GM12878 (cell line): Measurements from ENCODE around the gene SHANK1. TPM values are rescaled to one million over a fixed set of nuclear protein-coding genes. Genes with fewer than 3 reads are reported as not detected.

Source experiments
- ATAC-seq: fragments of 200-7000 bp; cut with Tn5 transposase; 3 replicates; pipeline ENCODE4 v1.9.1; 2020; ENCODE audit warnings: mild to moderate bottlenecking, moderate library complexity
- BruUV-seq: library from RNA; stranded (reverse); fragments of 400-500 nt; replicated peaks from 2 replicates; lab custom pipeline; 2021; lab: Mats Ljungman, UMichigan
- CTCF ChIA-PET: fragments of 300-600 bp; sonication (Branson Sonifier 250); formaldehyde crosslinking; extraction: SDS; loops from one replicate; lab custom pipeline; 2021; ENCODE audit warnings: inconsistent platforms; lab: Yijun Ruan, JAX
- POLR2A ChIA-PET: fragments of 350-600 bp; formaldehyde crosslinking; extraction: SDS; loops from one replicate; lab custom pipeline; 2021; ENCODE audit warnings: inconsistent platforms; lab: Charles Lee
- RAD21 ChIA-PET: fragments of 300-600 bp; sonication (Branson Sonifier 250); formaldehyde crosslinking; loops from one replicate; lab custom pipeline; 2023; ENCODE audit warnings: antibody characterized with exemption; ENCODE audit not compliant: unreplicated experiment; lab: Charles Lee
- SMC1A ChIA-PET: fragments of 300-600 bp; sonication (Branson Sonifier 250); formaldehyde crosslinking; loops from one replicate; lab custom pipeline; 2023; ENCODE audit not compliant: unreplicated experiment, uncharacterized antibody; lab: Charles Lee
- DNase-seq: peaks from one replicate; pipeline ENCODE4 v3.0.0-alpha.2; 2011; ENCODE audit warnings: low read depth, low spot score
- FAIRE-seq: peaks from 3 replicates; lab custom pipeline; 2011; peaks lifted over from hg19 to GRCh38; lab: Jason Lieb, UNC
- H2AFZ ChIP-seq: 2 replicates; pipeline ENCODE4 v1.6.0; 2011; ENCODE audit warnings: low read depth, low read length, control low read depth; ENCODE audit not compliant: control insufficient read depth
- H3K27ac ChIP-seq: 2 replicates; pipeline ENCODE4 v1.5.1; 2011; ENCODE audit warnings: control low read depth; ENCODE audit not compliant: control insufficient read depth, insufficient read depth
- H3K27me3 ChIP-seq, 2 experiments: replicated peaks in 1 of 2; 2 replicates each; pipeline versions ENCODE4 v1.6.0 to v1.6.1; 2011; ENCODE audit warnings: low read length in 1 of 2; ENCODE audit not compliant: control insufficient read depth in 2 of 2, insufficient read depth in 2 of 2
- H3K36me3 ChIP-seq, 2 experiments: 2 replicates each; pipeline ENCODE4 v1.5.1; 2011; ENCODE audit warnings: low read length in 1 of 2; ENCODE audit not compliant: control insufficient read depth in 2 of 2, insufficient read depth in 2 of 2
- H3K4me1 ChIP-seq: 2 replicates; pipeline ENCODE4 v1.6.1; 2011; ENCODE audit warnings: mild to moderate bottlenecking, low read length, moderate library complexity, mixed read lengths; ENCODE audit not compliant: control insufficient read depth, insufficient read depth
- H3K4me2 ChIP-seq: 2 replicates; pipeline ENCODE4 v1.6.0; 2011; ENCODE audit warnings: control low read depth; ENCODE audit not compliant: control insufficient read depth, insufficient read depth
- H3K4me3 ChIP-seq: fragments of 200-600 bp; sonication (generic); 2 replicates; pipeline ENCODE4 v1.5.1; 2016
- H3K79me2 ChIP-seq: 2 replicates; pipeline ENCODE4 v1.6.0; 2011; ENCODE audit warnings: low read length; ENCODE audit not compliant: control insufficient read depth, insufficient read depth
- H3K9ac ChIP-seq: 2 replicates; pipeline ENCODE4 v1.8.0; 2011; ENCODE audit warnings: low read length, control low read depth, mixed read lengths; ENCODE audit not compliant: control insufficient read depth, insufficient read depth
- H3K9me3 ChIP-seq: replicated peaks from 3 replicates; pipeline ENCODE4 v1.5.1; 2011; ENCODE audit warnings: mild to moderate bottlenecking, low read length; ENCODE audit not compliant: control insufficient read depth, insufficient read depth
- H4K20me1 ChIP-seq: 2 replicates; pipeline ENCODE4 v1.6.0; 2011; ENCODE audit not compliant: control insufficient read depth, insufficient read depth
- ASH2L ChIP-seq: fragments of 300-600, 200-600 bp; sonication (generic); IDR thresholded peaks from 2 replicates; pipeline ENCODE4 v1.6.1; 2017; ENCODE audit warnings: low read depth, mild to moderate bottlenecking, borderline replicate concordance
- ATF2 ChIP-seq: IDR thresholded peaks from 2 replicates; pipeline ENCODE4 v1.6.1; 2012; ENCODE audit warnings: low read length, inconsistent platforms
- EZH2 ChIP-seq: IDR thresholded peaks from 2 replicates; pipeline ENCODE4 v1.6.1; 2012; ENCODE audit warnings: low read depth, mild to moderate bottlenecking, control low read depth, inconsistent platforms, low read length, borderline replicate concordance; ENCODE audit not compliant: control insufficient read depth
- MYB ChIP-seq: fragments of 150-350 bp; IDR thresholded peaks from 2 replicates; pipeline ENCODE4 v1.6.1; 2014; ENCODE audit warnings: mild to moderate bottlenecking, low read depth, low read length, borderline replicate concordance
- PBX3 ChIP-seq: IDR thresholded peaks from 2 replicates; pipeline ENCODE4 v1.6.1; 2011; ENCODE audit warnings: mild to moderate bottlenecking, low read depth, low read length, moderate library complexity; ENCODE audit not compliant: insufficient replicate concordance
- POLR2AphosphoS2 ChIP-seq: IDR thresholded peaks from 2 replicates; pipeline ENCODE4 v1.6.1; 2011; ENCODE audit warnings: low read depth, mild to moderate bottlenecking, low read length, improper control_type of control experiment, moderate library complexity
- RBBP5 ChIP-seq: fragments of 200-600 bp; sonication (generic); conservative IDR thresholded peaks from 2 replicates; pipeline ENCODE4 v1.6.1; 2016
- RCOR1 ChIP-seq: conservative IDR thresholded peaks from 2 replicates; pipeline ENCODE4 v1.6.1; 2012; ENCODE audit warnings: low read depth, low read length, improper control_type of control experiment
- RELA ChIP-seq: fragments of 450-650 bp; IDR thresholded peaks from 2 replicates; pipeline ENCODE4 v1.8.0; 2014; ENCODE audit warnings: borderline replicate concordance; ENCODE audit not compliant: partially characterized antibody
- SMC3 ChIP-seq: IDR thresholded peaks from 2 replicates; pipeline ENCODE4 v1.6.1; 2011; ENCODE audit warnings: low read length, improper control_type of control experiment, borderline replicate concordance
- SPI1 ChIP-seq: IDR thresholded peaks from 2 replicates; pipeline ENCODE4 v1.6.1; 2011; ENCODE audit warnings: low read depth, mild to moderate bottlenecking, low read length, moderate library complexity, borderline replicate concordance; ENCODE audit not compliant: insufficient read depth
- SUPT20H ChIP-seq: IDR thresholded peaks from 2 replicates; pipeline ENCODE4 v1.6.1; 2011; ENCODE audit warnings: low read depth, mild to moderate bottlenecking, low read length, moderate library complexity, borderline replicate concordance; ENCODE audit not compliant: control insufficient read depth
- TAF1 ChIP-seq: IDR thresholded peaks from 2 replicates; pipeline ENCODE4 v1.6.1; 2011; ENCODE audit warnings: mild to moderate bottlenecking, low read depth, low read length, borderline replicate concordance
- USF2 ChIP-seq: IDR thresholded peaks from 2 replicates; pipeline ENCODE4 v1.6.1; 2011; ENCODE audit warnings: low read depth, low read length, improper control_type of control experiment, borderline replicate concordance
- WGBS: methylation state at CpG from one replicate; pipeline ENCODE4 v1.1.6; 2016; ENCODE audit warnings: low lambda C conversion rate; ENCODE audit not compliant: insufficient replicate concordance, insufficient coverage; ENCODE audit errors: missing lambda C conversion rate; 5-methylcytosine and 5-hydroxymethylcytosine counted together
- in situ Hi-C: fragments of 300-500 bp; cut with MboI; formaldehyde crosslinking; loops from 9 replicates; pipeline ENCODE4 v1.14.3; 2018; ENCODE audit warnings: mixed read lengths
- intact Hi-C: fragments of 100-400 bp; cut with micrococcal nuclease; formaldehyde crosslinking; loops from one replicate; pipeline ENCODE4 v1.14.2; 2022; ENCODE audit not compliant: unreplicated experiment
- polyA plus RNA-seq, 11 experiments: library from polyadenylated mRNA; depleted of rRNA in 4 of 11; unstranded in 6 of 11; stranded (reverse) in 5 of 11; fragments of >200 nt; fragmentation: Nextera tagmentation in 4 of 11; fragmentation: Illumina TruSeq in 1 of 11; extraction: Ambion mirVana in 4 of 11; extraction: Trizol in 1 of 11; gene quantifications; 1 replicate in 1 of 11; 2 replicates in 10 of 11; pipeline versions ENCODE4 v1.2.1 to v1.2.3, GENCODE V29; 2011 to 2016; ENCODE audit warnings: inconsistent platforms in 2 of 11, missing spikeins in 2 of 11, low read depth in 1 of 11
- total RNA-seq, 4 experiments: library from RNA; depleted of rRNA in 3 of 4; stranded (reverse); fragments of >200 nt in 3 of 4; fragmentation: Illumina TruSeq in 1 of 4; extraction: Trizol in 1 of 4; gene quantifications; 2 replicates each; pipeline versions ENCODE4 v1.2.1 to v1.2.3, GENCODE V29; 2013 to 2021
- TF ChIP-seq, protein P1 (sequence below): fragments of 450-650 bp; IDR thresholded peaks from 2 replicates; pipeline ENCODE4 v1.6.1; 2017; ENCODE audit warnings: mild to moderate bottlenecking, moderate library complexity

SHANK1 gene
- total and polyA plus RNA-seq, 10 of the 15 experiments (the other 5 are each of a cell fraction or from before 2014, with no cell fraction given) = not detected

DNA sequence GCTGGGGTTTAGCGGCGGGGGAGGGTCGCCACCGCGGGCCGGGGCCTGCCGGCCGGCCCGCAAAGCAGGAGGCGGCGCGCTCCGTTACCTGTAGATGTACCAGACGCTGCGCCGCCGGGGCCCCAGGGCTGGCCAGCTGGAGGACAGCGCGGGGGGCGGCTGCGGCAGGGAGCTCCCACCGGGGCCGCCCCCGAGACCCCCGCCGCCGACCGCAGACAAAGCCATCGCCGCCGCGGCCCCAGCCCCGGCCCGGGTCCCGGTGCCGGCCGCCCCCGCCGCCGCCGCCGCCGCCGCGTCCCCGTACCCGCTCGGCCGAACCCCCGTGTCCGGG is 24.8 kb downstream of the SHANK1 start:
- H3K4me1 ChIP-seq = no peaks in the 10 kb centered on the region
- DNase-seq = no peak
- POLR2A ChIA-PET = no interaction called here
- no peak overlapping the region for H3K9ac ChIP-seq
- intact Hi-C loops (no loop called here), in situ Hi-C loops (no loop called here)
- CTCF ChIA-PET = no interaction called here
- H2AFZ ChIP-seq = no peak overlapping the region
- H3K4me3 ChIP-seq = no peak overlapping the region
- TF ChIP-seq, protein P1, sequence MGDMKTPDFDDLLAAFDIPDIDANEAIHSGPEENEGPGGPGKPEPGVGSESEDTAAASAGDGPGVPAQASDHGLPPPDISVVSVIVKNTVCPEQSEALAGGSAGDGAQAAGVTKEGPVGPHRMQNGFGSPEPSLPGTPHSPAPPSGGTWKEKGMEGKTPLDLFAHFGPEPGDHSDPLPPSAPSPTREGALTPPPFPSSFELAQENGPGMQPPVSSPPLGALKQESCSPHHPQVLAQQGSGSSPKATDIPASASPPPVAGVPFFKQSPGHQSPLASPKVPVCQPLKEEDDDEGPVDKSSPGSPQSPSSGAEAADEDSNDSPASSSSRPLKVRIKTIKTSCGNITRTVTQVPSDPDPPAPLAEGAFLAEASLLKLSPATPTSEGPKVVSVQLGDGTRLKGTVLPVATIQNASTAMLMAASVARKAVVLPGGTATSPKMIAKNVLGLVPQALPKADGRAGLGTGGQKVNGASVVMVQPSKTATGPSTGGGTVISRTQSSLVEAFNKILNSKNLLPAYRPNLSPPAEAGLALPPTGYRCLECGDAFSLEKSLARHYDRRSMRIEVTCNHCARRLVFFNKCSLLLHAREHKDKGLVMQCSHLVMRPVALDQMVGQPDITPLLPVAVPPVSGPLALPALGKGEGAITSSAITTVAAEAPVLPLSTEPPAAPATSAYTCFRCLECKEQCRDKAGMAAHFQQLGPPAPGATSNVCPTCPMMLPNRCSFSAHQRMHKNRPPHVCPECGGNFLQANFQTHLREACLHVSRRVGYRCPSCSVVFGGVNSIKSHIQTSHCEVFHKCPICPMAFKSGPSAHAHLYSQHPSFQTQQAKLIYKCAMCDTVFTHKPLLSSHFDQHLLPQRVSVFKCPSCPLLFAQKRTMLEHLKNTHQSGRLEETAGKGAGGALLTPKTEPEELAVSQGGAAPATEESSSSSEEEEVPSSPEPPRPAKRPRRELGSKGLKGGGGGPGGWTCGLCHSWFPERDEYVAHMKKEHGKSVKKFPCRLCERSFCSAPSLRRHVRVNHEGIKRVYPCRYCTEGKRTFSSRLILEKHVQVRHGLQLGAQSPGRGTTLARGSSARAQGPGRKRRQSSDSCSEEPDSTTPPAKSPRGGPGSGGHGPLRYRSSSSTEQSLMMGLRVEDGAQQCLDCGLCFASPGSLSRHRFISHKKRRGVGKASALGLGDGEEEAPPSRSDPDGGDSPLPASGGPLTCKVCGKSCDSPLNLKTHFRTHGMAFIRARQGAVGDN = no peak
- TF ChIP-seq ASH2L (no peak), SPI1 (no peak), TAF1 (no peak), RCOR1 (no peak), POLR2AphosphoS2 (no peak), EZH2 (no peak), PBX3 (no peak), RELA (no peak), MYB (no peak), USF2 (no peak), SMC3 (no peak), RBBP5 (no peak), SUPT20H (no peak), ATF2 (no peak)
- BruUV-seq = no TSS peak
- no peak overlapping the region for H3K4me2 ChIP-seq
- no peak overlapping the region for H3K27ac ChIP-seq
- no peaks in the 10 kb centered on the region for H3K36me3 ChIP-seq
- no peak for FAIRE-seq
- no peaks in the 10 kb centered on the region; the same call in 1 of the 2 replicates for H4K20me1 ChIP-seq
- SMC1A ChIA-PET = no interaction called here
- WGBS = 13% methylated on average over 17 of the region's 51 CpGs
- RAD21 ChIA-PET = no interaction called here
- H3K9me3 ChIP-seq = no peaks in the 10 kb centered on the region
- no peak for ATAC-seq
- H3K27me3 ChIP-seq = no peaks in the 10 kb centered on the region
- no peaks in the 10 kb centered on the region for H3K79me2 ChIP-seq
